ENCODE data around the gene ASPSCR1.

DNA sequence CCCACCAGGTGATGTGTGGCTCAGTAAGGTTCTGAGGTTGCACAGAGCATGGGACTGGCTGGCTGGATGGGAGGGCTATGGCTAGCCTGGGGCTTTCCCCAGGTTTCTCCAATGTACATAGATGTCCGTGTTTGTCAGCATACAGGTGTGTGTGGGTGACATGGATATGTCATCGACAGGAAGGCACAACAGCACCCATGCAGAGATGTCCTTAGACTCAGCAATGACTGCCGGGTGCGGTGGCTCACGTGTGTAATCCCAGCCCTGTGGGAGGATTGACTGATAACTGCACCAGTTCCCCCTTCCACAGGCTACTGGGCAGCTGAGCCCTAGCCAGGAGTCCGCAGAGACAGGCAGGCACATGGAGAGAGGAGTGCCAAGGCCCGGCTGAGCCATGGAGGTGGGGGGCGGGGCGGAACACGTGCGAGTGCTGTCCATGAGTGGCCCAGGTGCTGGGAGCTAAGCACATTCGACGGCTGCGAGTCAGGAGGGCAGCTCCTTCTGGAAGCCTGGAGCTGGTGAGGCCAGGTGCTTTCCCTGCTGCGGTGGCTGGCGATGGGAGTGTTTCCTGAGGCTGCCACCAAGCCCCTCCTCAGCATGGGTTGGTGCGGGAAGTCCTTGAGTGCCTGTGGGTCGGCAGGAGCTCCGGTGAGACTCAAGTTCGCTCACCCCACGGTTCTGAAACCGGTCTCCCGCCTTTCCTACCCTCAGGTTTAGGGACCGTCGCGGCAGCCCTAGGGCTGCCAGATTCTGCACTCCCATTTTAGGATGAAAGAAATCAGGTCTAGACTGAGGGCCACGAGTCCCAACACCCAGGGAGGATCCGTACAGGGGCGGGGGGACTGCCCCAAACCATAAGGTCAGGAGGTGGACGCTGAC, 858 bp upstream of the ASPSCR1 start:
- TF ChIP-seq, protein P1, sequence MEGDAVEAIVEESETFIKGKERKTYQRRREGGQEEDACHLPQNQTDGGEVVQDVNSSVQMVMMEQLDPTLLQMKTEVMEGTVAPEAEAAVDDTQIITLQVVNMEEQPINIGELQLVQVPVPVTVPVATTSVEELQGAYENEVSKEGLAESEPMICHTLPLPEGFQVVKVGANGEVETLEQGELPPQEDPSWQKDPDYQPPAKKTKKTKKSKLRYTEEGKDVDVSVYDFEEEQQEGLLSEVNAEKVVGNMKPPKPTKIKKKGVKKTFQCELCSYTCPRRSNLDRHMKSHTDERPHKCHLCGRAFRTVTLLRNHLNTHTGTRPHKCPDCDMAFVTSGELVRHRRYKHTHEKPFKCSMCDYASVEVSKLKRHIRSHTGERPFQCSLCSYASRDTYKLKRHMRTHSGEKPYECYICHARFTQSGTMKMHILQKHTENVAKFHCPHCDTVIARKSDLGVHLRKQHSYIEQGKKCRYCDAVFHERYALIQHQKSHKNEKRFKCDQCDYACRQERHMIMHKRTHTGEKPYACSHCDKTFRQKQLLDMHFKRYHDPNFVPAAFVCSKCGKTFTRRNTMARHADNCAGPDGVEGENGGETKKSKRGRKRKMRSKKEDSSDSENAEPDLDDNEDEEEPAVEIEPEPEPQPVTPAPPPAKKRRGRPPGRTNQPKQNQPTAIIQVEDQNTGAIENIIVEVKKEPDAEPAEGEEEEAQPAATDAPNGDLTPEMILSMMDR (conservative IDR thresholded peaks at IDR 0.05; ENCODE audit: low read depth, low read length): no peak
- TF ChIP-seq POLR2A (IDR thresholded peaks at IDR 0.05; ENCODE audit: low read depth, low read length) (no peak), BHLHE40 (IDR thresholded peaks at IDR 0.05; ENCODE audit: low read depth, low read length) (no peak), SMC3 (IDR thresholded peaks at IDR 0.05; ENCODE audit: low read depth, low read length) (no peak), FOS (IDR thresholded peaks at IDR 0.05; ENCODE audit: low read depth, low read length) (no peak), MAFK (IDR thresholded peaks at IDR 0.05; ENCODE audit: low read depth, low read length) (no peak), RAD21 (IDR thresholded peaks at IDR 0.05; ENCODE audit: low read length) (no peak), RFX5 (IDR thresholded peaks at IDR 0.05; ENCODE audit: low read depth, low read length) (no peak), NFE2L2 (IDR thresholded peaks at IDR 0.05; ENCODE audit: low read depth, low read length) (no peak), USF2 (IDR thresholded peaks at IDR 0.05; ENCODE audit: low read depth, low read length) (no peak), RCOR1 (IDR thresholded peaks at IDR 0.05; ENCODE audit: insufficient replicate concordance, low read length) (no peak), MAZ (IDR thresholded peaks at IDR 0.05; ENCODE audit: borderline replicate concordance, low read depth, low read length) (no peak)
- TF ChIP-seq, protein P2, sequence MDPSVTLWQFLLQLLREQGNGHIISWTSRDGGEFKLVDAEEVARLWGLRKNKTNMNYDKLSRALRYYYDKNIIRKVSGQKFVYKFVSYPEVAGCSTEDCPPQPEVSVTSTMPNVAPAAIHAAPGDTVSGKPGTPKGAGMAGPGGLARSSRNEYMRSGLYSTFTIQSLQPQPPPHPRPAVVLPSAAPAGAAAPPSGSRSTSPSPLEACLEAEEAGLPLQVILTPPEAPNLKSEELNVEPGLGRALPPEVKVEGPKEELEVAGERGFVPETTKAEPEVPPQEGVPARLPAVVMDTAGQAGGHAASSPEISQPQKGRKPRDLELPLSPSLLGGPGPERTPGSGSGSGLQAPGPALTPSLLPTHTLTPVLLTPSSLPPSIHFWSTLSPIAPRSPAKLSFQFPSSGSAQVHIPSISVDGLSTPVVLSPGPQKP (IDR thresholded peaks at IDR 0.05; ENCODE audit: borderline replicate concordance, low read depth, low read length): no peak
